ENCODE results near the gene ARID5B.

Gene ARID5B

GRCh38 chr10:61899997-61900828 lies 1.3 kb upstream of the ARID5B start:
- H3K4me3 ChIP-seq (replicated peaks in 1 of 2; ENCODE audit: low read depth in 2 of 2, low read length in 2 of 2): peak overlapping the region; percentile 81 to 86
- TF ChIP-seq CTCF (IDR thresholded peaks at IDR 0.05; ENCODE audit: low read depth, low read length): no peak
- DNase-seq (ENCODE audit: low read depth in 2 of 2): peak; percentile 76 to 82

GRCh38 chr10:61901829-61902444 lies 438 bp downstream of the ARID5B start:
- no peak for TF ChIP-seq CTCF (IDR thresholded peaks at IDR 0.05; ENCODE audit: low read depth, low read length)
- peak overlapping the region; percentile 81 to 86 for H3K4me3 ChIP-seq (replicated peaks in 1 of 2; ENCODE audit: low read depth in 2 of 2, low read length in 2 of 2)
- DNase-seq (ENCODE audit: low read depth in 2 of 2): peak; percentile 46 to 61

DNA sequence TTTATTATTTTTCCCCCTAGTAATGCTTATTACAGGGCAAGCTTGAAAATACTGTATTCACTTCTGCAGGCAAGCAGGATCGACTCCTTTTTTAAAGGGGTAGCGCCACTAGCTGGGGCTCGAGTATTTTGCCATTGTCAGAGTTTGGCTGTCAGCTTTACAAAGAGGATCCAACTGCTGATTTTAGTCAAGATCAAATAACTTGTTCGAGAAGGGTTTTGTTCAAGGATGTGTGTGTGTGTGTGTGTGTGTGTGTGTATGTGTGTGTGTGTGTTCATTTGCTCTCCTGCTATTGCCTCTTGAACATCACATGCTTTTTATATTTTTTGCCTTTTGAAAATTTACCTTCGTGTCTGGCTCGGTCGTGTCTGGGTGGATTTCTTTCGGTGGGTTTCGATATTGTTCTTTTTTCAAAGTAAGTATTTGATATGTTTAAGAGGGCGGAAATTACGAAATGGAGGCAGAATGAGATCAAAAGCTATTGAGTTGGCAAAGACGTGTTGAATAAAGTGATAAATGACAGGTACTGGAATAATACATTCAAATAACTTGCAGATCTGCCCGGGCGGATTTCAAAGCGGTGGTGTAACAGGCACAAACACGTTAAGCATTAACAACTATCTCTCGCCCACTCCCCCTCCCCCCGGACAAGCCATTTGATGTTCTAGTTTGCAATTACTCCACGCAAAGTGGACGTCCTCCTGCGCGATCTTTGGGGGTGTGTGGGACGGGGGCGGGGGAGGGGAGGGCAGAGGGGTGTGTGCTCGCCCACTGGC lies 1.1 kb downstream of the ARID5B start:
- peak; percentile 77 to 78 for DNase-seq (ENCODE audit: low read depth in 2 of 2)
- TF ChIP-seq CTCF (IDR thresholded peaks at IDR 0.05; ENCODE audit: low read depth, low read length): no peak

GRCh38 chr10:61903221-61903927 lies 1.9 kb downstream of the ARID5B start:
- DNase-seq (ENCODE audit: low read depth in 2 of 2): peak; percentile 57 to 75
- no peak for TF ChIP-seq CTCF (IDR thresholded peaks at IDR 0.05; ENCODE audit: low read depth, low read length)
- peak overlapping the region; percentile 81 to 86 for H3K4me3 ChIP-seq (replicated peaks in 1 of 2; ENCODE audit: low read depth in 2 of 2, low read length in 2 of 2)

More for the DNA sequence above, 1.1 kb downstream of the ARID5B start:
- H3K4me3 ChIP-seq (replicated peaks in 1 of 2; ENCODE audit: low read depth in 2 of 2, low read length in 2 of 2): peak overlapping the region; percentile 81 to 86

GRCh38 chr10:61903928-61904344 lies 2.4 kb downstream of the ARID5B start:
- DNase-seq (ENCODE audit: low read depth in 2 of 2): no peak
- no peak for TF ChIP-seq CTCF (IDR thresholded peaks at IDR 0.05; ENCODE audit: low read depth, low read length)
- H3K4me3 ChIP-seq (replicated peaks in 1 of 2; ENCODE audit: low read depth in 2 of 2, low read length in 2 of 2): peak overlapping the region; percentile 81 to 86
